ENCODE measurements around the gene SYS1.

SYS1 gene

DNA sequence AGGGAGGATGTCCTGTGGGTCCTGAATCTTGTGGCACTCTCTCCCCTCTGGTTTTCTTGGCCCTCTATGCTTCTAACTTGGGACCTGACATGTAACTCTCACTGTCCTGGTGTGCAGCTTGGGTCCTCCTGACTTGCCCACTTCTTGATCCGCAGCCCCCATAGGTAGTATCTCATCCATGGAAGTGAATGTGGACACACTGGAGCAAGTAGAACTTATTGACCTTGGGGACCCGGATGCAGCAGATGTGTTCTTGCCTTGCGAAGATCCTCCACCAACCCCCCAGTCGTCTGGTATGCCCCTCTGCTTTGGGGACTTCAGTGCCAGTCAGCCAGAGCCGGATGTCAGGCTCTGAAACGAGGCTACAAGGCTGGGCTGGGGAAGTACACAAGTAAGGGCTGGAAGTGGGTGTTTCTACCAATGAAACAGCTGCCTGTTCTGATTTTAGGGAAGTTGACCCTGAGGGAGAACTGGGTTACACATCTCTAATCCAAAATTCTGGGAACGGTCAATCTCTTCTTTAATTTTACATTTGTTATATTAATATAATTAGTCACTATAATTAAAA, 45.8 kb downstream of the SYS1 start:
- TF ChIP-seq, protein P1, sequence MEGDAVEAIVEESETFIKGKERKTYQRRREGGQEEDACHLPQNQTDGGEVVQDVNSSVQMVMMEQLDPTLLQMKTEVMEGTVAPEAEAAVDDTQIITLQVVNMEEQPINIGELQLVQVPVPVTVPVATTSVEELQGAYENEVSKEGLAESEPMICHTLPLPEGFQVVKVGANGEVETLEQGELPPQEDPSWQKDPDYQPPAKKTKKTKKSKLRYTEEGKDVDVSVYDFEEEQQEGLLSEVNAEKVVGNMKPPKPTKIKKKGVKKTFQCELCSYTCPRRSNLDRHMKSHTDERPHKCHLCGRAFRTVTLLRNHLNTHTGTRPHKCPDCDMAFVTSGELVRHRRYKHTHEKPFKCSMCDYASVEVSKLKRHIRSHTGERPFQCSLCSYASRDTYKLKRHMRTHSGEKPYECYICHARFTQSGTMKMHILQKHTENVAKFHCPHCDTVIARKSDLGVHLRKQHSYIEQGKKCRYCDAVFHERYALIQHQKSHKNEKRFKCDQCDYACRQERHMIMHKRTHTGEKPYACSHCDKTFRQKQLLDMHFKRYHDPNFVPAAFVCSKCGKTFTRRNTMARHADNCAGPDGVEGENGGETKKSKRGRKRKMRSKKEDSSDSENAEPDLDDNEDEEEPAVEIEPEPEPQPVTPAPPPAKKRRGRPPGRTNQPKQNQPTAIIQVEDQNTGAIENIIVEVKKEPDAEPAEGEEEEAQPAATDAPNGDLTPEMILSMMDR (IDR thresholded peaks at IDR 0.05) = no peak
- Histone ChIP-seq H3K4me1 (ENCODE audit: control insufficient read depth in 1 of 2, insufficient read depth in 1 of 2, low read depth in 1 of 2, low read length in 1 of 2) (peaks cover 13 to 18% of the 10 kb centered on the region in 2 experiments), H3K27ac (no peak overlapping the region)

DNA sequence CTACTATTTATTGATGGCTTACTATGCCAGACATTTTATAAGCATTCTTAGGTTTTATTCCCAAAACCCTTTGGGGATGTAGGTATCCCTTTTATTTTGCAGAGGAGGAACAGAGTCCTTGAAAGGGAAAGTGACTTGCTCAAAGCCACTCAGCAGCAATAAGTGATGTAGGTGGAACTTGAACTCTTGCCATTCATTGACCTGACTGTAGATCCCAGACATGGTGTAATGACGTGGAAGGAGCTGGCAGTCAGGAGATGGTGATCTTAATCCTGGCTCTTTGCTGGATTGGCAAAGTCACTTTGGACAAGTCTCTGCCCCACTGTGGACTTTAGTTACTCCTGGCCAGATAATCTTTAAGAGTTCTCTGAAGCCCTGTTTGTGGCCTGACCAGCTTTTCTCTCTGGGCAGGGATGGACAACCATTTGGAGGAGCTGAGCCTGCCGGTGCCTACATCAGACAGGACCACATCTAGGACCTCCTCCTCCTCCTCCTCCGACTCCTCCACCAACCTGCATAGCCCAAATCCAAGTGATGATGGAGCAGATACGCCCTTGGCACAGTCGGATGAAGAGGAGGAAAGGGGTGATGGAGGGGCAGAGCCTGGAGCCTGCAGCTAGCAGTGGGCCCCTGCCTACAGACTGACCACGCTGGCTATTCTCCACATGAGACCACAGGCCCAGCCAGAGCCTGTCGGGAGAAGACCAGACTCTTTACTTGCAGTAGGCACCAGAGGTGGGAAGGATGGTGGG, 46.7 kb downstream of the SYS1 start:
- Histone ChIP-seq H3K4me1 (ENCODE audit: control insufficient read depth in 1 of 2, insufficient read depth in 1 of 2, low read depth in 1 of 2, low read length in 1 of 2) (peaks cover 13 to 18% of the 10 kb centered on the region in 2 experiments), H3K9me3 (no peaks in the 10 kb centered on the region), H3K36me3 (no peaks in the 10 kb centered on the region), H3K27ac (no peak overlapping the region), H3K4me3 (ENCODE audit: low read depth in 1 of 2, low read length in 1 of 2) (no peak overlapping the region), H3K27me3 (peaks cover 82% of the 10 kb centered on the region)
- TF ChIP-seq, protein P1 (IDR thresholded peaks at IDR 0.05) = no peak

More for the DNA sequence above, 45.8 kb downstream of the SYS1 start:
- no peaks in the 10 kb centered on the region for H3K9me3 ChIP-seq
- no peaks in the 10 kb centered on the region for H3K36me3 ChIP-seq
- peaks cover 82% of the 10 kb centered on the region for H3K27me3 ChIP-seq
- no peak overlapping the region for H3K4me3 ChIP-seq (ENCODE audit: low read depth in 1 of 2, low read length in 1 of 2)

DNA sequence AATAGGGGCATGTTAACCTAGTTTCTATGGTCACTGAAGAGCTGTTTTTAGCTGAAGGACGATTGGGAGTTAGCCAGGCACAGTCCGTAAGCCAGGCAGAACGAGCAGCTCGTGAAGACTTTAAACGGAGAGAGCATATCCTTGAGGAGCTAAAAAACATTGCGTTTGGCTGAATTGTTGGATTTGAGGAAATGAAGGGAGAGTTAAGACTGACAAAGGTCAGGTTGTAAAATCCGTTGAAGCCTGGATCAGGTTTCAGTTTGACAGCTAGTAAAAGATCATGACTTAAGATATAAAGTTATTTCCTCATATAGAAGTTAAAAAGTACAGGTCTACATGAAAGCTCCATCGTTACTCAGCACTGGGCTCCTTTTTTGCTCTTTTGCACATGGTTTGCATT, 47.9 kb downstream of the SYS1 start:
- H3K9me3 ChIP-seq = no peaks in the 10 kb centered on the region
- no peaks in the 10 kb centered on the region for H3K36me3 ChIP-seq
- H3K4me1 ChIP-seq (ENCODE audit: control insufficient read depth in 1 of 2, insufficient read depth in 1 of 2, low read depth in 1 of 2, low read length in 1 of 2) = peaks cover 13 to 18% of the 10 kb centered on the region in 2 experiments
- H3K27ac ChIP-seq = no peak overlapping the region
- TF ChIP-seq, protein P1 (IDR thresholded peaks at IDR 0.05) = no peak
- no peak overlapping the region for H3K4me3 ChIP-seq (ENCODE audit: low read depth in 1 of 2, low read length in 1 of 2)
- H3K27me3 ChIP-seq = peaks cover 72% of the 10 kb centered on the region

DNA sequence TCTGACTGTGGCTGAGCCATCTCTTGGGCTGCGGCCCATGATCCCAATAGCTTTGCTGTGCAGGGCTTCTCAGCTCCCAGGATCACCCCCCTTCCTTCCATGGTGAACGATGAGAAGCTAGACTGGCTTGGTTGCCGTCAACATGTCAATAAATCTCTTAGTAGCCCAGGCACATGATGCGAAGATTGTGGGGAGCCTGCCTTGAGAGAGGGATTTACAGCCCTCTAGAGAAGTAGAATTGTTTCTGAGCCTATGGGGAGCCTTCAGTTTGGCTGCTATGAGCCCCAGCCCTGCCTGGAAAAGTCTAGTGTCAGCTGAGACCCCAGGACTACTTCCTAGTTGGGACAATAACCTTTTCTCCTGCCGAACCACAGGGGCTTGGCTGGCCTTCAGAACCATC, 49.7 kb downstream of the SYS1 start:
- Histone ChIP-seq H3K27me3 (peaks cover 54% of the 10 kb centered on the region), H3K36me3 (no peaks in the 10 kb centered on the region), H3K9me3 (no peaks in the 10 kb centered on the region), H3K4me1 (ENCODE audit: control insufficient read depth in 1 of 2, insufficient read depth in 1 of 2, low read depth in 1 of 2, low read length in 1 of 2) (peaks cover 14 to 16% of the 10 kb centered on the region in 2 experiments), H3K4me3 (ENCODE audit: low read depth in 1 of 2, low read length in 1 of 2) (no peak overlapping the region), H3K27ac (no peak overlapping the region)
- TF ChIP-seq, protein P1 (IDR thresholded peaks at IDR 0.05) = no peak

DNA sequence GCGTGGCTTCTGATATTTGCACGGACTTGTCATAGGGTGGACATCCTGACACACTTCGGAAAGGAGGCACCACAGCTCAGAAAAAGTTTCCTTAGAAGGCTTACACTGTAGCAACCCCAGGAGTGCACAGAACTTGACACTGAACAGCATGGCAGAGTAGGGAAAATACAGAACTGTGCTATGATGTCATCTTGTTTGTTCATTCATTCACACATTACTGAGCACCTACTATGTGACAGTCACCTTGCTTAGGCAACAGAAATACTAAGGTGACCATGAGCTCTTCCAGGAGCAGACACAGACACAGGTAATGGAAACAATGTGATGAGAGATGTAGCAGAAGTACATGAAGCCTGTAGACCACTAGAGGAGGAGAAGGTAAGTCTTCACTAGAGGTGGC, 50.5 kb downstream of the SYS1 start:
- Histone ChIP-seq H3K27ac (no peak overlapping the region), H3K4me3 (ENCODE audit: low read depth in 1 of 2, low read length in 1 of 2) (no peak overlapping the region), H3K36me3 (peaks cover 3% of the 10 kb centered on the region), H3K27me3 (peaks cover 46% of the 10 kb centered on the region), H3K9me3 (no peaks in the 10 kb centered on the region), H3K4me1 (ENCODE audit: control insufficient read depth in 1 of 2, insufficient read depth in 1 of 2, low read depth in 1 of 2, low read length in 1 of 2) (peaks cover 14 to 16% of the 10 kb centered on the region in 2 experiments)
- TF ChIP-seq, protein P1 (IDR thresholded peaks at IDR 0.05) = no peak

Data from neutrophil (primary cell).